CD4-positive, alpha-beta T cell treated with Interleukin-17A for 1 hour (primary cell): ENCODE data around the gene PAQR9.

ENCODE experiments used
- DNase-seq: peaks from one replicate; pipeline ENCODE4 v3.0.0-alpha.2; 2020

The PAQR9 gene

DNA sequence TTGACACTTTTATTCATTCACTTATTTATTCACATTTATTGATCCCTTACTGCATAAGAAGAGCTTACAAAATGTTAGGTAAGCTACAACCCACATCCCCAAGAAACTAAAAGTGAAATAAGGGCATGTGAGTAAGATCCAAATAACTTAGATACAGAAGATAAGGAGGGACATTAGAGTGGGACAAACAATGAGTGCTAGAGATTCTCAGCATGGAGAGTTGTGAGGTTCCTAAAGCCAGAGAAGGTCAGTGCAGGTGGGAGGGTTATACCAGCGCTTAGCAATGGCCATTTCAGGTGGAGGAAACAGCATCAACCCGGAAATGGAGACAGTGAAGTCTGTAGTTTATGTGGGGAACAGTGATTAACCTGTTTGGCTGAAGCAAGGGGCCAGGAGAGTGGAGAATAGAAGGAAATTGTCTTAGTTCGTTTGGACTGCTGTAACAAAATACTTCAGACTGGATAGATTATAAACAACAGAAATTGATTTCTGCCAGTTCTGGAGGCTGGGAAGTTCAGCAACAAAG, 49.1 kb downstream of the PAQR9 start:
- DNase-seq: no peak

- DNase-seq: no peak
Observed at GRCh38 chr3:142913432-142913831, 50.0 kb downstream of the PAQR9 start.

- DNase-seq: no peak
Observed at GRCh38 chr3:142912402-142913172, 50.9 kb downstream of the PAQR9 start.
